ENCODE results near the gene HTR3C.
"Not testable (repeated sequence)": the region's sequence is repeated elsewhere in the genome, so short reads cannot be mapped to it uniquely, and the experiment has no call there.

The HTR3C gene

DNA sequence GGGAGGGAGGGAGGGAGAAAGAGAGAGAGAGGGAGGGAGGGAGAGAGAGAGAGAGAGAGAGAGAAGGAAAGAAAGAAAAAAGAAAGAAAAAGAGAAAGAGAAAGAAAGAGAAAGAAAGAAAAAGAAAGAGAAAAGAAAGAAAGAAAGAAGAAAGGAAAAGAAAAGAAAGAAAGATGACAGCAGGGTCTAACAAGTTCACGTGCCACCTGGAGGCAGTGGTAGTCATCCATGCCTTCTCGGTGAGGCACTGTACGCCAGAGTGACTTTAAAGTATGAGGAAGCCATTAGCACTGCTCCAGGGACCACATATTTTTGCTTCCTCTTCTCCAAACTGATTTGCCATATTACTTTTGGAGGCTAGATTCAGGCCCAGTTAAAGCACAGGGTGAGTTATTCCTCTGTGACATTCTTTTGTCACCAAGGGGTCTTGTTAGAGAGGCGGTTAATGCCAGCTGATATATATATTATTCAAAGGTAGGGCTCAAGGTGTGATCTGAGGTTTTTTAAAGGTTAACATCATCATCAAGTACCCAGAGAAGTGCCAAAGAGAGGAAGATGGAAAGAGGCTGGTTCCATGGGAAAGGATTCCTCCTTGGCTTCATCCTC is 21.6 kb upstream of the HTR3C start, which contains the start of gene HTR3D:
Gene HTR3D (plus strand): TSS at position 556 of the 606 bp plus-strand sequence. CDS start 0 bp downstream, at position 556.
- DNase-seq = no peak

DNA sequence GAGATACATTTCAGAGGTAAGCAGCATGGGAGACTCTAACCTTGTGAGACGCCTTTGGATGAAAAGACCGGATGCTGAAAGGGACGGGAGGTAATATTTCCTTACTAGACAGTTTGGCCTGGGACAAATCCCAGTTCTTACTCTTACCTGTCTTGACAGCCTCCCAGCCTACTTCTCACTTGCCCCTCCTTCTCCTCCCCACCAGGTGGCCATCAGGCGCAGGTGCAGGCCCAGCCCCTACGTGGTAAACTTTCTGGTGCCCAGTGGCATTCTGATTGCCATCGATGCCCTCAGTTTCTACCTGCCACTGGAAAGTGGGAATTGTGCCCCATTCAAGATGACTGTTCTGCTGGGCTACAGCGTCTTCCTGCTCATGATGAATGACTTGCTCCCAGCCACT is 15.0 kb upstream of the HTR3C start:
- no peak for DNase-seq

DNA sequence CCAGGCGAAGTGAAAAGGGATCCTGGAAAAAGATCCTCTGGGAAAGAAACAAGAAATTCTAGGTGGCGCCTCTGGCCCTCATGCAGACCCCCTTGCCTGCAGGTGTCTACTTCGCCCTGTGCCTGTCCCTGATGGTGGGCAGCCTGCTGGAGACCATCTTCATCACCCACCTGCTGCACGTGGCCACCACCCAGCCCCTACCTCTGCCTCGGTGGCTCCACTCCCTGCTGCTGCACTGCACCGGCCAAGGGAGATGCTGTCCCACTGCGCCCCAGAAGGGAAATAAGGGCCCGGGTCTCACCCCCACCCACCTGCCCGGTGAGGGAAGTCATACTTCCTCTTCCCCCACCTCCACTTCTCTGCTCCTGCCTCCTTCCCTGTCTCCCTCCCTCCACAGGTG is 14.5 kb upstream of the HTR3C start:
- DNase-seq = not testable (repeated sequence)

GRCh38 chr3:184039414-184039813 is 13.4 kb upstream of the HTR3C start:
- no peak for DNase-seq

DNA sequence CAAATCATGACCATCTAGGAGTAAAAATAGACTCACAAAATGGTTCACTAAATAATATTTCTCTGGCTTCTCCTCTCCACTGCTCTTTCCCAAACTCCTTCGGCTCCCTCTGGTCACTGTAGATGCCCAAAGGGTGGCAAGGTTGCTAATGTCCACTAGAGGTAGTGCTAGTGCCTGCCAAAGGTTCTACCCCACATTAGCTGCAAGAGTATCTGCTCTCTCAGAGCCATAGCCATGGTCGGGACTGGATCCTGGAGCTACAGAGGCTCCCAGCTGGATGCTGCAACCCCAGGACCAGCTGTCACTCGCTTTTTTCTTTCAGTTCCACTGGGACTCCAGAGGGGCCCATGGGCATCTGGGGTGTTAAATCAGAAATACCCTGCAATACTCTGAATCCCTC is 12.8 kb upstream of the HTR3C start:
- DNase-seq = no peak

GRCh38 chr3:184042617-184043016 is 10.2 kb upstream of the HTR3C start:
- no peak for DNase-seq

- DNase-seq = no peak
Measured at GRCh38 chr3:184045995-184046394, 6.9 kb upstream of the HTR3C start.

GRCh38 chr3:184050217-184050847 is 2.5 kb upstream of the HTR3C start:
- no peak for DNase-seq

GRCh38 chr3:184058029-184058428 is 5.2 kb downstream of the HTR3C start:
- no peak for DNase-seq

GRCh38 chr3:184059424-184059823 is 6.6 kb downstream of the HTR3C start:
- no peak for DNase-seq

- no peak for DNase-seq
Measured at GRCh38 chr3:184062637-184063036, 9.8 kb downstream of the HTR3C start.

- no peak for DNase-seq
Measured at GRCh38 chr3:184066211-184066610, 13.4 kb downstream of the HTR3C start.

GRCh38 chr3:184067573-184068055 is 14.8 kb downstream of the HTR3C start:
- DNase-seq = no peak

- DNase-seq = no peak
Measured at GRCh38 chr3:184068344-184068743, 15.5 kb downstream of the HTR3C start.

GRCh38 chr3:184071142-184071541 is 18.3 kb downstream of the HTR3C start:
- DNase-seq = not testable (repeated sequence)

GRCh38 chr3:184073621-184074020 is 20.8 kb downstream of the HTR3C start:
- no peak for DNase-seq

DNA sequence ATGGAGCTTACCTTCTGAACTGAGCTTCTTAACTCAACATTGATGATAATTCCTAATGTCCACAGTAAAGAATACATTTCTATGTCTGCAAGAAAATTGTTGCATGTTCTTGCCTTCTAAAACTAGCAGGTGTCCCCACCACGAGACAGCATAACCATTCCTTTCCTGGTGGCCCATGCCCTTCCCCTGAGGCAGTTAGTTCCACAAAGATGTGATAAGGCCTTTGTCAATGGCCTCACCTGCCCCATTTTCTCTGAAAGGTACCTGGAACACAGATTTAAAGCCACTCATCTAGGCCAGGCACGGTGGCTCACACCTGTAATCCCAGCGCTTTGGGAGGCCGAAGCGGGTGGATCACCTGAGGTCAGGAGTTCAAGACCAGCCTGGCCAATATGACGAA is 23.1 kb downstream of the HTR3C start:
- no peak for DNase-seq

GRCh38 chr3:184077881-184078280 is 25.0 kb downstream of the HTR3C start:
- no peak for DNase-seq

GRCh38 chr3:184078851-184079250 is 26.0 kb downstream of the HTR3C start:
- no peak for DNase-seq

DNA sequence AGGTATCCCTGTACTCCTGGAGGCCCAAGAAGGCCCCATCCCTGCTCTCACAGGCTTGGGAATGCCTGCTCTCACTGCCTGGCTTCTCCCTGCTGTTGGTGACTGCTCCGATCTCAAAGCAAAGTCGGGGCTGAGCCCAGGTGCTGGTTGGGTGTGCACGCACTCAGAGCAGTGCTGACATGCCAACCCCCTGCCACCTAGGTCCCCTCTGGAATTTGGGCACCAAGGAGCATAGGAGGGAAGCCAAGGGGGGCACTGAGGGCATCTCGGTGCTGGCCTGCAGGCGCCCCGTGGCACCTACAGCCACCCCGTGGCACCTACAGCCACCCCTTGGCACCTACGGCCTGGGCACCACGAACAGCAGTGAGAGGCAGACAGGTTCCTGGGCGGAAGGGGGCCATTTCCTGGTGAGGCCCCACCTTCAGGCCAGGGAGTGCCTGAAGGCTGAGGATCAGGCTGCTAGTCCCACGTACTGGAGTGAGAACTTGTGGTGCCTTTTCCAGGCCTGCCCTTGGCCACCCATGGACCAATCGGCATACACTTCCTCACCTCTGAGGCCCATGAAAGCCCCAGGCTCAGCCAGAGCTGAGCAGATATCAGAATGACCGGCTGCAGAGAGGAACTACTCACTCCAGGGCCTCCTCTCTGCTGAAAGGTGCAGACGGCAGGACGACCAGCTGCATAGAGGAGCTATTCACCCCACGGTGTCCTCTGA is 28.4 kb downstream of the HTR3C start:
- no peak for DNase-seq

GRCh38 chr3:184082034-184082433 is 29.2 kb downstream of the HTR3C start:
- no peak for DNase-seq

GRCh38 chr3:184082465-184082864 is 29.6 kb downstream of the HTR3C start:
- DNase-seq = no peak

GRCh38 chr3:184085389-184085852 is 32.6 kb downstream of the HTR3C start:
- DNase-seq = no peak

GRCh38 chr3:184092199-184092598 is 39.4 kb downstream of the HTR3C start:
- DNase-seq = no peak

Measured in activated gamma-delta T cell treated with Interleukin-2 at 50 U/mL for 16 hours (primary cell).